Fibroblast of mammary gland (primary cell): ENCODE data around the gene TSPAN16.
A peak's percentile ranks its signal among the peaks of the same experiment; 100 is the strongest.

Experiments used
- DNase-seq: peaks from one replicate; pipeline ENCODE4 v3.0.0-alpha.2; 2010; ENCODE audit warnings: low read depth
- H3K4me3 ChIP-seq: 2 replicates; pipeline ENCODE4 v1.5.1; 2011; ENCODE audit warnings: low read depth, mild to moderate bottlenecking, low read length, moderate library complexity; ENCODE audit not compliant: control insufficient read depth
- TF ChIP-seq, protein P1 (sequence below): conservative IDR thresholded peaks from 2 replicates; pipeline ENCODE4 v1.5.1; 2011; ENCODE audit warnings: low read depth, low read length, inconsistent platforms; ENCODE audit not compliant: control insufficient read depth, insufficient read depth

The TSPAN16 gene

DNA sequence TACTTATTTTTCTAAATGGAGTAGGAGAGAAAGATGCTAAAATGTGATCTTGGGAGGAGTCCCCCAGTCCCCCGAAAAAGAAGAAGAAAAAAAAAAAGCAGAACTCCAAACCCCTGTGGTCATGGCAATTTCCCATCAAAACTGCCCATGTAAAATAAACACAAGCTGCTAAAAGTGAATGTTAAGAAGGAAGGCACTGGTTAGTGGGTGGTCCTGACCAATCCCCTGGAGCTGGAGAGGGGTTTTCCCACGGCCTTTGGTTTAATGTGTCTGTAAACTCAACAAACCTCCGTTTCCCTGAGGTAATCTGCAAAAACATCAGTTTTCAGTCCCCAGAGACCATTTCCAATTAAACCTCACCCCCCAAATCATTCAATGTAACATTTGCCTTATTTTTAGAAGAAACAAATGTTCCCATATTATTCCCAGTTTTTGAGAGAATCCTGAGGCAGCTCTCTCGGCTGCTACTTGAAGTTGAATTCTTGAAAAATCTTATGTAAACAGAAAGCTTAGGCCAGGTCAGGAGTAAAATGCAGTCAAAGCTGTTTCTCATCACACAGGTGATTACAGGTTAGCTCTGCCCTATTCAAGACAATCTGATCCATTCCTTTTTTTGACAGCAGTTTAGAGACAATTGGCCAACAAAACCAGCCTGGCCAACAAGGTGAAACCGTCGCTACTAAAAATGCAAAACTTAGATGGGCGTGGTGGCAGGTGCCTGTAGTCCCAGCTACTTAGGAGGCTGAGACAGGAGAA lies 26.5 kb downstream of the TSPAN16 start:
- no peak for DNase-seq
- H3K4me3 ChIP-seq: no peak overlapping the region
- TF ChIP-seq, protein P1, sequence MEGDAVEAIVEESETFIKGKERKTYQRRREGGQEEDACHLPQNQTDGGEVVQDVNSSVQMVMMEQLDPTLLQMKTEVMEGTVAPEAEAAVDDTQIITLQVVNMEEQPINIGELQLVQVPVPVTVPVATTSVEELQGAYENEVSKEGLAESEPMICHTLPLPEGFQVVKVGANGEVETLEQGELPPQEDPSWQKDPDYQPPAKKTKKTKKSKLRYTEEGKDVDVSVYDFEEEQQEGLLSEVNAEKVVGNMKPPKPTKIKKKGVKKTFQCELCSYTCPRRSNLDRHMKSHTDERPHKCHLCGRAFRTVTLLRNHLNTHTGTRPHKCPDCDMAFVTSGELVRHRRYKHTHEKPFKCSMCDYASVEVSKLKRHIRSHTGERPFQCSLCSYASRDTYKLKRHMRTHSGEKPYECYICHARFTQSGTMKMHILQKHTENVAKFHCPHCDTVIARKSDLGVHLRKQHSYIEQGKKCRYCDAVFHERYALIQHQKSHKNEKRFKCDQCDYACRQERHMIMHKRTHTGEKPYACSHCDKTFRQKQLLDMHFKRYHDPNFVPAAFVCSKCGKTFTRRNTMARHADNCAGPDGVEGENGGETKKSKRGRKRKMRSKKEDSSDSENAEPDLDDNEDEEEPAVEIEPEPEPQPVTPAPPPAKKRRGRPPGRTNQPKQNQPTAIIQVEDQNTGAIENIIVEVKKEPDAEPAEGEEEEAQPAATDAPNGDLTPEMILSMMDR: no peak

DNA sequence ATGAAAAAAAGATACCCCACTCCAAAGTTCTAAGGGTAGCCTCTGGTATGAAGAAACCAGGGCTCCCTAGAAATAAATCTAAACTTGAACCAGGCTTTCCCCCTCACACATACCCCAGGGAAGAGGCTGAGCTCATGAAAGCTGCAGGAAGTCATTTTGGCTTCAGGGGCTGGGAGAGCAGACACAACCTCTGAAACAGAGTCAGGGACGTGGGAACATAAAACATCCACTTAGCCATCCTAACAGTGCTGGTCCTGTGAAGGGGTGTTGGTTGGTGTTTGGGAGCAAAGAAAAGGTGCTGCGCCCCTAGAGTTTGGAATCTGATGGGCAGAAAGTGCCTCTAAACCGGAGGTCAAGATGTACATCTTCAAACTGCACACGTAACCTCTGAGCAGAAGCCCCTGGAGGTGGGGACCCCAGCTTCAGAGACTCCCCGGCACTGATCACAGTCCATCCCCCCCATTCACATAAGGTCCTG lies 27.7 kb downstream of the TSPAN16 start:
- TF ChIP-seq, protein P1: no peak
- H3K4me3 ChIP-seq: no peak overlapping the region
- peak; percentile 14 for DNase-seq

DNA sequence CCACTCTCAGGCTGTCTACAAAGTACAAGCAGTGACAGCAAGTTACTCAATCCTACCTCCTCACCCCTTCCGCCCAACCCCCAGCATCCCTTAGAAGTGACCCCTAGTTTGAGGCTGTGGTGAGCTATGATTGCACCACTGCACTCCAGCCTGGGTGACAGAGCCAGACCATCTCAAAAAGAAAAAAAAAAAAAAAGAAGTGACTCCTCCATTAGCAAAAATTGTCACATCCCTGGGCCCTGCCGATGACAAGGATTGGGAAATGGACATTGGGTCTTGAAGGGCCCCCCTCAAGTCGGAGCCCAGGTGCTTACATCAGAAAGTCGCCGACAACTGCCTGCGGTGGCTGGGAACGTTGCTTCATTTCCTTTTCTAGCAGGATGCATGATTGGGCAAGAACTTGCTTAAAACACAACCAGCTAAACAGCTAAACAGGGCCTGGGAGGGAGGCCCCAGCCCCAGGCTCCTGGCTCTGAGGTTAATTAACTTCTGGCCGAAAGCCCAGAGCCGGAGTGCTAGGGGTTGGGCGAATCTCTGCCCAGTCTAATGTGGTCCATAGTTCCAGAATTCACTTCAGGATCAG lies 28.2 kb downstream of the TSPAN16 start:
- TF ChIP-seq, protein P1: no peak
- H3K4me3 ChIP-seq: no peak overlapping the region
- DNase-seq: peak; percentile 94

DNA sequence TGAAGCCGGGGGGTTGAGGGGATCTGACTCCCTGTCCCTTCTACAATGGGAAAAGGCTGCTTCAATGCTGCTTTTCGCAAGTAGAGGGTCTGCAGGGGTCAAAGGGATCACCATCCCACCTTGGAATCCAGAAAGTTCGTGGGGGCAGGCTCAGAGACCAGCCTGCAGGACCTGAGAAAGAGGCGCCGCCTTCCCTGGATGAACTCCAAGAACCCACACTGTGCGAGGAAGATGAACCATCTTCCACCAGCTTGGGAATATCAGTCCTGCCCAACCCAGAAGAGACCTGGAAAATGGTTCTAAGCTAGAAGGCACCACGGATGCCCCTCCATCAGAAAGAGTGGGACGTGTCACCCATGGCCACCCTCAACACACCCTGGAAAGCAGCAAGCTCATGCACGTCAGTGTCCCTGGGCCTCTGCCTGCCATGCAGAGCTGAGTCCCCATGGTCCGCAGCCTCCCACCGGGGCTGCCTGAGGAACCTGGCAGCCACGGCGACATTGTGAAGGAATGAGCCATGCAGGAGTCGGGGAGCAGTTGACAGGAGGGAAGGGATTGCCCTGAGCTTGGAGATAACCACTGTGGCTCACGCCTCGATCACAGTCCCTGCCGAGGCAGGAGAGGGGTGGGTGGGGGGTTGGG lies 28.9 kb downstream of the TSPAN16 start:
- TF ChIP-seq, protein P1: no peak
- no peak for DNase-seq
- no peak overlapping the region for H3K4me3 ChIP-seq

DNA sequence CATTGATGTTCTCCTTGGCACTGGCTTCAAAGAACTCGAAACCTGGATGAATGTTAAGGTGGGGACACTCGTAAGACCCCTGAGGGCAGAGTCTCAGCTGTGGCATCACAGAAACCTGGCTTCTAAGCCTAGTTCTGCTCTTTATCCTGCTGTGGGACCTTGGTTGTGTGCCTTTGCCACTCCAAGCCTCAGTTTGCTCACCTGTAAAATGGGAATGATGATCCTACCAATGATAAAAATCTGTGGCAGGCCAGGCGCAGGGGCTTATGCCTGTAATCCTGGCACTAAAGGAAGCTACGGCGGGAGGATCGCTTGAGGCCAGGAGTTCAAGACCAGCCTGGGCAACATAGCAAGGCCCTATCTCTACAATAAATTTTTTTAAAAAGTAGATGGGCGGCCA lies 29.6 kb downstream of the TSPAN16 start:
- no peak overlapping the region for H3K4me3 ChIP-seq
- TF ChIP-seq, protein P1: no peak
- no peak for DNase-seq

DNA sequence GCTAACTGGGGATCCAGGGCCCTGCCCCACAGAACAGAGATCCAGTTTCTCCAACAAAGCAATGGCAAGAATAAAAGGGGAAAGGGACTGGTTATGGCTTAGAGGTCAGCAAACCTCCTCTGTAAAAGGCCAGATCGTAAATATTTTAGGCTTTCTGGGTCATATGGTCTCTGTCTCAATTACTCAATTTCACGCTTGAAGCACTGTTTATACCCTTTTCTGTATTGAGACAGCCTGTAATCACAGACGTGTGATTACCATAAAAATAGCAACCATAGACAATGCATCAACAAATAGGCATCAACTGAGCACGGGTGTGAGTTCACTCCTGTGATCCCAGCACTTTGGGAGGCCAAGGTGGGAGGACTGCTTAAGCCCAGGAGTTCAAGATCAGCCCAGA lies 34.2 kb downstream of the TSPAN16 start:
- H3K4me3 ChIP-seq: no peak overlapping the region
- TF ChIP-seq, protein P1: no peak
- DNase-seq: no peak
